GM23338 (cell line): ENCODE measurements around the gene BLOC1S1. TPM values are rescaled to one million over a fixed set of nuclear protein-coding genes. Genes with fewer than 3 reads are reported as not detected.

Source experiments
- ATAC-seq: fragments of 200-7000 bp; cut with Tn5 transposase; 3 replicates; pipeline ENCODE4 v1.9.1; 2020
- DNase-seq: peaks from one replicate; pipeline ENCODE4 v3.0.0-alpha.2; 2015; ENCODE audit warnings: low spot score
- H2AFZ ChIP-seq: fragments of 200-600 bp; sonication (generic); 2 replicates; pipeline ENCODE4 v1.8.0; 2016; ENCODE audit warnings: antibody characterized with exemption, mild to moderate bottlenecking, moderate library complexity
- H3F3A ChIP-seq: fragments of 200-600 bp; sonication (generic); replicated peaks from 2 replicates; pipeline ENCODE4 v1.8.0; 2017; ENCODE audit warnings: antibody characterized with exemption, mixed run types, low read depth
- H3K27ac ChIP-seq: fragments of 200-600 bp; sonication (generic); 2 replicates; pipeline ENCODE4 v1.6.1; 2016; ENCODE audit warnings: low read depth
- H3K27me3 ChIP-seq: fragments of 200-600 bp; sonication (generic); 2 replicates; pipeline ENCODE4 v1.8.0; 2016; ENCODE audit warnings: mild to moderate bottlenecking, mixed run types, moderate library complexity; ENCODE audit not compliant: insufficient read depth
- H3K36me3 ChIP-seq: fragments of 200-600 bp; sonication (generic); 2 replicates; pipeline ENCODE4 v1.8.0; 2016; ENCODE audit warnings: mild to moderate bottlenecking; ENCODE audit not compliant: insufficient read depth
- H3K4me1 ChIP-seq: fragments of 200-600 bp; sonication (generic); 2 replicates; pipeline ENCODE4 v1.8.0; 2016; ENCODE audit warnings: mild to moderate bottlenecking, moderate library complexity; ENCODE audit not compliant: insufficient read depth
- H3K4me2 ChIP-seq: fragments of 200-600 bp; sonication (generic); 2 replicates; pipeline ENCODE4 v1.7.1; 2017; ENCODE audit warnings: mixed run types
- H3K4me3 ChIP-seq: fragments of 200-600 bp; sonication (generic); 2 replicates; pipeline ENCODE4 v1.6.1; 2016; ENCODE audit warnings: mixed run types
- H3K79me2 ChIP-seq: fragments of 200-600 bp; sonication (generic); replicated peaks from 2 replicates; pipeline ENCODE4 v1.8.0; 2017; ENCODE audit warnings: mild to moderate bottlenecking; ENCODE audit not compliant: insufficient read depth
- H3K9me2 ChIP-seq: fragments of 200-600 bp; sonication (generic); 2 replicates; pipeline ENCODE4 v1.8.0; 2017; ENCODE audit not compliant: insufficient read depth
- H4K20me1 ChIP-seq: fragments of 200-600 bp; sonication (generic); replicated peaks from 2 replicates; pipeline ENCODE4 v1.8.0; 2017; ENCODE audit warnings: mild to moderate bottlenecking; ENCODE audit not compliant: insufficient read depth
- H3K27ac Mint-ChIP-seq: 2 replicates; pipeline ENCODE4 v1.8.0; 2020; ENCODE audit warnings: inconsistent platforms, mild to moderate bottlenecking, moderate library complexity, mixed read lengths
- H3K27me3 Mint-ChIP-seq: 3 replicates; pipeline ENCODE4 v1.8.0; 2022; ENCODE audit warnings: low read depth, mild to moderate bottlenecking, moderate library complexity, mixed read lengths, inconsistent platforms; ENCODE audit not compliant: insufficient read depth, poor library complexity
- H3K36me3 Mint-ChIP-seq: 3 replicates; pipeline ENCODE4 v1.8.0; 2021; ENCODE audit warnings: low read depth, mild to moderate bottlenecking, inconsistent platforms, moderate library complexity, mixed read lengths
- H3K4me1 Mint-ChIP-seq: 3 replicates; pipeline ENCODE4 v1.8.0; 2020; ENCODE audit warnings: mild to moderate bottlenecking, inconsistent platforms, mixed read lengths
- H3K4me3 Mint-ChIP-seq: 3 replicates; pipeline ENCODE4 v1.8.0; 2021; ENCODE audit warnings: moderate library complexity, mild to moderate bottlenecking, inconsistent platforms, mixed read lengths
- H3K9me3 Mint-ChIP-seq: 3 replicates; pipeline ENCODE4 v1.8.0; 2020; ENCODE audit warnings: moderate library complexity, mild to moderate bottlenecking, inconsistent platforms, mixed read lengths
- CTCF ChIP-seq, 2 experiments: fragments of 200-600 bp in 1 of 2; sonication (generic) in 1 of 2; conservative IDR thresholded peaks; 2 replicates each; pipeline versions ENCODE4 v1.5.1 to v1.6.1; 2016 to 2017; ENCODE audit warnings: antibody characterized with exemption in 2 of 2, low read depth in 2 of 2, mild to moderate bottlenecking in 2 of 2, moderate library complexity in 1 of 2
- ETS1 ChIP-seq: IDR thresholded peaks from 2 replicates; pipeline ENCODE4 v1.6.1; 2016; ENCODE audit warnings: antibody characterized with exemption
- NANOG ChIP-seq: IDR thresholded peaks from 2 replicates; pipeline ENCODE4 v1.6.1; 2016; ENCODE audit warnings: antibody characterized with exemption, borderline replicate concordance
- POLR2AphosphoS5 ChIP-seq: IDR thresholded peaks from 2 replicates; pipeline ENCODE4 v1.6.1; 2016; ENCODE audit warnings: antibody characterized with exemption, low read depth
- REST ChIP-seq: IDR thresholded peaks from one replicate; pipeline ENCODE4 v1.6.1; 2018; ENCODE audit warnings: antibody characterized with exemption; ENCODE audit not compliant: unreplicated experiment
- ZNF331 ChIP-seq: fragments of 250-450 bp; sonication (Bioruptor Pico); IDR thresholded peaks from 2 replicates; pipeline ENCODE4 v1.5.0; 2020; ENCODE audit warnings: low read depth, mild to moderate bottlenecking, moderate library complexity
- ZNF462 ChIP-seq: fragments of 250-450 bp; sonication (Bioruptor Pico); IDR thresholded peaks from 2 replicates; pipeline ENCODE4 v1.5.0; 2020; ENCODE audit warnings: mild to moderate bottlenecking, moderate library complexity
- polyA plus RNA-seq: library from polyadenylated mRNA; unstranded; fragments of >200 nt; fragmentation: Nextera tagmentation; extraction: Ambion mirVana; gene quantifications from 2 replicates; pipeline ENCODE4 v1.2.1, GENCODE V29; 2016
- total RNA-seq: library from RNA; depleted of rRNA; stranded (reverse); fragments of >200 nt; shearing (Covaris generic); gene quantifications from 2 replicates; pipeline ENCODE4 v1.2.3, GENCODE V29; 2014

BLOC1S1 gene
- total and polyA plus RNA-seq, 2 experiments from 2014 or later, result 68.3 to 174 TPM

GRCh38 chr12:55724940-55725309, 9.1 kb downstream of the BLOC1S1 start (continued):
- TF ChIP-seq ZNF462 (CRISPR knock-in tag), result no peak
- TF ChIP-seq NANOG, result no peak
- no peak for TF ChIP-seq REST

GRCh38 chr12:55725556-55725955, 9.7 kb downstream of the BLOC1S1 start:
- Histone ChIP-seq H3K36me3 (peaks cover 8% of the 10 kb centered on the region; the same call in 1 of the 2 replicates), H3K4me3 (no peak overlapping the region), H3K27ac (0 out of 2 replicates have a peak overlapping the region, but pooled peaks have one; percentile 80), H3K9me2 (no peaks in the 10 kb centered on the region), H3K27me3 (no peaks in the 10 kb centered on the region), H3K79me2 (peaks cover 14% of the 10 kb centered on the region), H4K20me1 (0 out of 2 replicates have a peak, but pooled peaks cover 6% of the 10 kb centered on the region), H3K4me2 (no peak overlapping the region), H3F3A (peaks cover 16% of the 10 kb centered on the region; the same call in 1 of the 2 replicates), H3K4me1 (peaks cover 18% of the 10 kb centered on the region), H2AFZ (no peak overlapping the region)
- DNase-seq, result no peak
- Mint-ChIP-seq H3K9me3 (no peaks in the 10 kb centered on the region), H3K27me3 (peaks cover 17% of the 10 kb centered on the region), H3K36me3 (peaks cover 41% of the 10 kb centered on the region), H3K27ac (no peak overlapping the region), H3K4me1 (peaks cover 30% of the 10 kb centered on the region), H3K4me3 (no peak overlapping the region; the same call in 2 of the 3 replicates)
- no peak for TF ChIP-seq POLR2AphosphoS5
- TF ChIP-seq ETS1, result no peak
- TF ChIP-seq CTCF (conservative IDR thresholded peaks at IDR 0.05; ENCODE audit: low read depth in 2 of 2), result no peak
- no peak for TF ChIP-seq ZNF331
- no peak for ATAC-seq
